ENCODE data around the gene ACTG1. TPM values are rescaled to one million over a fixed set of nuclear protein-coding genes. Genes with fewer than 3 reads are reported as not detected.

The ACTG1 gene
- total RNA-seq, 1 experiment from 2014 or later = 2,327 TPM

DNA sequence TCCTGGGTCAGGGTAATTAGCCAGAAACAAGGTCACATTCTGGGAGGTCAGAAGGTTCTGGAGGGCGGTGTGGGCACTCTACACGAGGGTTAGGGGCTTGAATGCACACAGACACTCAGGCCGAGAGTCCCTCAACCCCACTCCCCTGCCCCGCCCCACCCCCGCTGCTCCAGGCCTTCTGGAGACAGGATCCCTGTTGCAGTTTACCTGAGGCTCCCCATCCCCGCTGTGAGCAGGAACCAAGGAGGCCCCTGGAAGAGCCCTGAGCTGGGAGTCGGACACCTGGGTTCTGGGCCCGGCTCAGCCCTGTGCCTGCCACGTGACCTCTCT lies 4.4 kb upstream of the ACTG1 start:
- no TSS peak for BruUV-seq (replicated peaks)
- no peak for DNase-seq
- H3K4me1 Mint-ChIP-seq (ENCODE audit: low read depth, unreplicated experiment) = peaks cover 17% of the 10 kb centered on the region
- no peak for TF ChIP-seq CTCF (IDR thresholded peaks at IDR 0.05; ENCODE audit: unreplicated experiment)
- no peaks in the 10 kb centered on the region for H3K9me3 Mint-ChIP-seq (ENCODE audit: low read depth, unreplicated experiment)
- intact Hi-C loops (cut with micrococcal nuclease; ENCODE audit: unreplicated experiment) = loop anchor here (10.0 kb wide), 1 partner anchor 472 kb away; no protein-coding TSS in a partner anchor
- peaks cover 78% of the 10 kb centered on the region for H3K36me3 Mint-ChIP-seq (ENCODE audit: insufficient read depth, unreplicated experiment)
- H3K27ac Mint-ChIP-seq (ENCODE audit: unreplicated experiment) = peak overlapping the region; percentile 77
- CTCF ChIA-PET = interaction anchor here (0.6 kb wide), 1 partner anchor 35 kb away, joined by 3 read pairs; no protein-coding TSS in a partner anchor
- H3K4me3 Mint-ChIP-seq (ENCODE audit: low read depth, unreplicated experiment) = peak overlapping the region; percentile 100
- no peaks in the 10 kb centered on the region for H3K27me3 Mint-ChIP-seq (ENCODE audit: unreplicated experiment)

GRCh38 chr17:81516439-81516838 lies 3.8 kb upstream of the ACTG1 start:
- Mint-ChIP-seq H3K9me3 (ENCODE audit: low read depth, unreplicated experiment) (no peaks in the 10 kb centered on the region), H3K4me1 (ENCODE audit: low read depth, unreplicated experiment) (peaks cover 20% of the 10 kb centered on the region), H3K36me3 (ENCODE audit: insufficient read depth, unreplicated experiment) (peaks cover 83% of the 10 kb centered on the region), H3K27ac (ENCODE audit: unreplicated experiment) (peak overlapping the region; percentile 77), H3K27me3 (ENCODE audit: unreplicated experiment) (no peaks in the 10 kb centered on the region), H3K4me3 (ENCODE audit: low read depth, unreplicated experiment) (peak overlapping the region; percentile 100)
- BruUV-seq (replicated peaks) = no TSS peak
- no peak for TF ChIP-seq CTCF (IDR thresholded peaks at IDR 0.05; ENCODE audit: unreplicated experiment)
- CTCF ChIA-PET = no interaction called here
- intact Hi-C loops (cut with micrococcal nuclease; ENCODE audit: unreplicated experiment) = loop anchor here (10.0 kb wide), 1 partner anchor 472 kb away; no protein-coding TSS in a partner anchor
- DNase-seq = no peak

- no peak for TF ChIP-seq CTCF (IDR thresholded peaks at IDR 0.05; ENCODE audit: unreplicated experiment)
- Mint-ChIP-seq H3K4me3 (ENCODE audit: low read depth, unreplicated experiment) (peak overlapping the region; percentile 100), H3K9me3 (ENCODE audit: low read depth, unreplicated experiment) (no peaks in the 10 kb centered on the region), H3K4me1 (ENCODE audit: low read depth, unreplicated experiment) (peaks cover 25% of the 10 kb centered on the region), H3K27ac (ENCODE audit: unreplicated experiment) (peak overlapping the region; percentile 77), H3K36me3 (ENCODE audit: insufficient read depth, unreplicated experiment) (peaks cover 88% of the 10 kb centered on the region), H3K27me3 (ENCODE audit: unreplicated experiment) (no peaks in the 10 kb centered on the region)
- CTCF ChIA-PET = interaction anchor here (0.6 kb wide), 1 partner anchor 9 kb away, joined by 3 read pairs; no protein-coding TSS in a partner anchor
- intact Hi-C loops (cut with micrococcal nuclease; ENCODE audit: unreplicated experiment) = loop anchor here (10.0 kb wide), 1 partner anchor 471 kb away; no protein-coding TSS in a partner anchor
- no TSS peak for BruUV-seq (replicated peaks)
- no peak for DNase-seq
Observed at GRCh38 chr17:81515530-81516041, 3.0 kb upstream of the ACTG1 start.

GRCh38 chr17:81514739-81515529 lies 2.3 kb upstream of the ACTG1 start:
- peak; percentile 95 for DNase-seq
- BruUV-seq (replicated peaks) = no TSS peak
- Mint-ChIP-seq H3K36me3 (ENCODE audit: insufficient read depth, unreplicated experiment) (peaks cover 91% of the 10 kb centered on the region), H3K4me3 (ENCODE audit: low read depth, unreplicated experiment) (peak overlapping the region; percentile 100), H3K9me3 (ENCODE audit: low read depth, unreplicated experiment) (no peaks in the 10 kb centered on the region), H3K27me3 (ENCODE audit: unreplicated experiment) (no peaks in the 10 kb centered on the region), H3K4me1 (ENCODE audit: low read depth, unreplicated experiment) (peaks cover 25% of the 10 kb centered on the region), H3K27ac (ENCODE audit: unreplicated experiment) (peak overlapping the region; percentile 98)
- CTCF ChIA-PET = interaction anchor here (0.6 kb wide), 1 partner anchor 9 kb away, joined by 3 read pairs; no protein-coding TSS in a partner anchor
- no peak for TF ChIP-seq CTCF (IDR thresholded peaks at IDR 0.05; ENCODE audit: unreplicated experiment)
- intact Hi-C loops (cut with micrococcal nuclease; ENCODE audit: unreplicated experiment) = loop anchor here (10.0 kb wide), 1 partner anchor 470 kb away; no protein-coding TSS in a partner anchor

Data from Calu3 (cell line).